Sigmoid colon (tissue), 4 donors: ENCODE data around the gene GPD2.

Source experiments
- EP300 ChIP-seq, 4 donors: sonication (generic); formaldehyde crosslinking; IDR thresholded peaks; one replicate each; pipeline ENCODE4 v1.6.1; 2017; ENCODE audit warnings: antibody characterized with exemption in 4 of 4
- POLR2A ChIP-seq, 2 donors: fragments of 450-650 bp; IDR thresholded peaks; one replicate each; pipeline ENCODE4 v1.6.1; 2016; ENCODE audit warnings: antibody characterized with exemption in 2 of 2, mild to moderate bottlenecking in 2 of 2, moderate library complexity in 2 of 2
- POLR2AphosphoS5 ChIP-seq, 4 donors: sonication (generic); formaldehyde crosslinking; IDR thresholded peaks; one replicate each; pipeline ENCODE4 v1.6.1; 2017; ENCODE audit warnings: antibody characterized with exemption in 4 of 4
- TF ChIP-seq, protein P1 (sequence below), 4 experiments: fragments of 450-650 bp in 3 of 4; fragments of 200-600 bp in 1 of 4; IDR thresholded peaks; one replicate each; pipeline ENCODE4 v1.5.1; 2016 to 2019; ENCODE audit warnings: antibody characterized with exemption in 4 of 4, mild to moderate bottlenecking in 3 of 4, moderate library complexity in 2 of 4

DNA sequence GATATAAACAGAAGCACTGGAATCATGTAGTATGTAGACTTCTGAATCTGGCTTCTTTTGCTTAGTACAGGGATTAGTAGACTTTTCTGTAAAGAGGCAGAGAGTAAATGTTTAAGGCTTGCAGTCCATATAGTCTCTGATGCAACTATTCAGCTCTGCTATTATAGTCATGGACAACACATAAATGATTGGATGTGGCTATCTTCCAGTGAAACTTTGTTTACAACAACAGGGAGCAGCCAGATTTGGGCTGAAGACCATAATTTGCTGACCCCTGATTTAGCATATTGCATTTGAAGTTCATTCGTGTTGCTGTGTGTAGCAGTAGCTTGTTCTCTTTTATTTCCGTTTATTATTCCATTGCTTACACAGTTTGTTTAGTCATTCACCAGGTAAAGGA lies 55.0 kb downstream of the GPD2 start:
- TF ChIP-seq, protein P1, sequence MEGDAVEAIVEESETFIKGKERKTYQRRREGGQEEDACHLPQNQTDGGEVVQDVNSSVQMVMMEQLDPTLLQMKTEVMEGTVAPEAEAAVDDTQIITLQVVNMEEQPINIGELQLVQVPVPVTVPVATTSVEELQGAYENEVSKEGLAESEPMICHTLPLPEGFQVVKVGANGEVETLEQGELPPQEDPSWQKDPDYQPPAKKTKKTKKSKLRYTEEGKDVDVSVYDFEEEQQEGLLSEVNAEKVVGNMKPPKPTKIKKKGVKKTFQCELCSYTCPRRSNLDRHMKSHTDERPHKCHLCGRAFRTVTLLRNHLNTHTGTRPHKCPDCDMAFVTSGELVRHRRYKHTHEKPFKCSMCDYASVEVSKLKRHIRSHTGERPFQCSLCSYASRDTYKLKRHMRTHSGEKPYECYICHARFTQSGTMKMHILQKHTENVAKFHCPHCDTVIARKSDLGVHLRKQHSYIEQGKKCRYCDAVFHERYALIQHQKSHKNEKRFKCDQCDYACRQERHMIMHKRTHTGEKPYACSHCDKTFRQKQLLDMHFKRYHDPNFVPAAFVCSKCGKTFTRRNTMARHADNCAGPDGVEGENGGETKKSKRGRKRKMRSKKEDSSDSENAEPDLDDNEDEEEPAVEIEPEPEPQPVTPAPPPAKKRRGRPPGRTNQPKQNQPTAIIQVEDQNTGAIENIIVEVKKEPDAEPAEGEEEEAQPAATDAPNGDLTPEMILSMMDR (IDR thresholded peaks at IDR 0.05): no peak
- no peak for TF ChIP-seq POLR2AphosphoS5 (IDR thresholded peaks at IDR 0.05)
- no peak for TF ChIP-seq POLR2A (IDR thresholded peaks at IDR 0.05)
- TF ChIP-seq EP300 (IDR thresholded peaks at IDR 0.05): no peak
